ENCODE measurements around the gene TCTN1.
"Not testable (repeated sequence)": the region's sequence is repeated elsewhere in the genome, so short reads cannot be mapped to it uniquely, and the experiment has no call there.

The TCTN1 gene

DNA sequence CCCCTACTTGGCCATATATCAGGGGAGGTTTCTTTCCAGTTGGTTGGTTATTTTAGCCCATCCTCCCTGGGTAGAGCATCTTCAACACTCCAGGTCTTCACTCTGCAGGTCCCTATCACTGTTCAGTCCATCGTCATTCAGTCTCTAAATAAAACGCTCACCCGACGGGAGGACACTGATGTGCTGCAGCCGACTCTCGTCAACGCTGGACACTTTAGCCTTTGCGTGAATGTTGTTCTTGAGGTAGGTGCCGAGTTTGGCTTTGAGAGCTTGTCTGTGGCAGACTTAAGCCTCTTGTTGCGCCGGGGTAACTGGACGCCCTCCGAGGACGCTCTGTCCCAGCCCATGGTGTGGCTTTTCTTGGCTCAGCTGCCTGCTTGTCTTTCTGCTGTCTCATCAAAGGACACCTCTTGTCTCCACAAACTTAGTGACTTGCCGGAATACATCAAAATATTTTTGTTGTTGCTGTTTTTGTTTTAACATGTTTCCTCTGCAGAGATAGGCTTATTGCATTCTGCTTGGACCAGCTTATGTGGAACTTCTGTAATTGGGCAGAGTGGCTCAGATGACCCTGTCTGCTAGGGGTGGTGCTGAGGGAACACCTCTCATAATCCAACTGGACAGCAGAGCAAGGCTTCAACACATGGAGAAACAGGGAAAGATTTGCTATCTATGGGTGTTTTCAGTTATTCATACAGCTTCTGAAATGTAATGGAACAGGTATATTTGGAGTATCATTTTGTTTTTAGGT lies 26.5 kb downstream of the TCTN1 start:
- no peak for DNase-seq

- DNase-seq: no peak
Measured at GRCh38 chr12:110641521-110641920, 27.6 kb downstream of the TCTN1 start.

DNA sequence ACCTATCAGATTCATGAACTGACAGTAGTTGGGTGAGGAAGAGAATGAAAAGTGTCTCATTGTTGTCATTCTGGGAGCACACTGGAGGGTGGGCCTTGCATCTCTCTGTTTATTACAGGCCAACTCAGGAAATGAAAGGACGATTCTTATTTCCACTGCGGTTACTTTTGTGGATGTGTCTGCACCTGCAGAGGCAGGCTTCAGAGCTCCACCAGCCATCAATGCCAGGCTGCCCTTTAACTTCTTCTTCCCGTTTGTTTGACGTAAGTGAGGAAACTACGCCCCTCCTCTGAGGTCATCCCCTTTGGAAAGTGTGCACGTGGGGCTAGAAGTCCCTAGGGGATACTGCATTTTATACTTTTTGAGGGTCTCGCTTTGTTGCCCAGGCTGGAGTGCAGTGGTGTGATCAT lies 33.7 kb downstream of the TCTN1 start:
- DNase-seq: no peak

DNA sequence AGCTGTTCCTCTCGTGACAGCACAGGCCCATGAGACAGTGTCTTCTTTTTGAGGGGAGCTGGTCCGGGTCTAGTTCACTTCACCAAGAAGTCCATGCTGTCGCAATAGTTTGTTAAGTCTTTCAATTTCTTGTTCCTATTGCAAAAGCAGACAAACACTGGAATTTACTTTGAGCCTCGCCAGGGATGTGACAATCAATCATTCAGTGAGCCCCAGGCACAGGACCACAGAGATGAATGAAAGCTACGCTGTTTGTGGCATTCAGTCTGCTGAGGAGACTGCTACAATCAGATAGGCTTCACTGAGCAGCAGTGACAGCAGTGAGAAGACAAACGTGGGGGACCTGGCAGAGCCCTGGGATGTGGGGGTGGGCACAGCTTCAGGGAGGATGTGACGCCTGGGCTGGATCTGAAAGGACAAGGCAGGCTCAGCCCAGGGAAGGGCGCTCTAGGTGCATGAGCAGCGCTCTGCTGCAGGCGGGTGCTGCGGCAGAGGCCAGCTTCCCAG lies 35.5 kb downstream of the TCTN1 start:
- no peak for DNase-seq

- not testable (repeated sequence) for DNase-seq
Measured at GRCh38 chr12:110654238-110654637, 40.3 kb downstream of the TCTN1 start.

GRCh38 chr12:110656071-110656655 lies 42.2 kb downstream of the TCTN1 start:
- no peak for DNase-seq

GRCh38 chr12:110657747-110658146 lies 43.8 kb downstream of the TCTN1 start:
- DNase-seq: no peak

DNA sequence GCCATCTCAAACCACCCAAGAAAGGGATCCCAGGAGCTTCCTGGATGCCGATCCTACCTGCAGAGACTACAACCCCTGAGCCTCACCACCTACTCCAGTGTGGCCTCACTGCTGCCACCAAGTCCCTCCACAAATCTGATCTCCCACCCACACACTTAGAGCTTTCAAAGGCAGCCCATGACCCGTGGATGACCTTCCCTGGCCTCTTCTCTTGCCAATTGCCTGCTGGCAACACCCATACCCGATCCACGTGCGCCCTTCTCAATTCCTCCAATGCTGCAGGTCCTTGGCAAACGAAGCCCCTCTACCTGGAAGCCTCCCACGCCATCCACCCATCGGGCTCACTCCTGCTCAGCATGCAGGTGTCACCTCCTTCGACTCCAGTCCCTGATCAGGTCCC lies 44.3 kb downstream of the TCTN1 start:
- no peak for DNase-seq

- DNase-seq: no peak
Measured at GRCh38 chr12:110658878-110659277, 44.9 kb downstream of the TCTN1 start.

DNA sequence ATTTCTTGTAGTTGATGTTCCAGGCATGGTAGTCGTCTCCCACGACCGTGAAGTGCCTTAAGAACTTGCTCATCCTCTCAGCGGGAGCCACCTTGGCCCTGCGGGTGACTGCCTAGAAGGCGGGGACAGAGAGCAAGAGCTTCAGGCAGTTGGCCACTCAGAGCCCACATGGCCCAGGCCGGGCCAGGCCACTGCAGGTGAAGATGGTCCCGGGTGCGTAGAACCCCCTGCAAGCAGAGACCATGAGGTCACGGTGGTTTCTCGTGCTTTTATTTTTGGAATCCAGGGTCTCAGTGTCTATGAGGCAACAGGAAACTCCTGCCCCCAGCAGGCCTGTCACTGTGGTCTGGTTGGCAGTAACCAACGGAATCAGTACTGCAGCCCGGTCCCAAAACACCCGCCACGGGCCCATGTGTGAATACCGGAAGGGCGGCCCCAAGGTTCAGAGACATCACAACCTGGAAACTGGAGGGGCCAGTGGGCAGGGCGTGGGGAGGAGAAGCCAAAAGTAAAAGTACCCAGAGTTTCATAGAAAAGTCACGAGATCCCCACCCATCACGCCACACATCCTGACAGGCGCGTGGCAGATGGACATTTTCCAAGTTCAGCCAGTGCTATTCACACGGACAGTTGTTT lies 47.5 kb downstream of the TCTN1 start:
- no peak for DNase-seq

- no peak for DNase-seq
Measured at GRCh38 chr12:110666892-110667291, 53.0 kb downstream of the TCTN1 start.

GRCh38 chr12:110667671-110668070 lies 53.7 kb downstream of the TCTN1 start:
- DNase-seq: no peak

GRCh38 chr12:110668480-110669192 lies 54.7 kb downstream of the TCTN1 start:
- DNase-seq: no peak

- no peak for DNase-seq
Measured at GRCh38 chr12:110669193-110669502, 55.2 kb downstream of the TCTN1 start.

GRCh38 chr12:110670161-110670701 lies 56.3 kb downstream of the TCTN1 start:
- DNase-seq: no peak

DNA sequence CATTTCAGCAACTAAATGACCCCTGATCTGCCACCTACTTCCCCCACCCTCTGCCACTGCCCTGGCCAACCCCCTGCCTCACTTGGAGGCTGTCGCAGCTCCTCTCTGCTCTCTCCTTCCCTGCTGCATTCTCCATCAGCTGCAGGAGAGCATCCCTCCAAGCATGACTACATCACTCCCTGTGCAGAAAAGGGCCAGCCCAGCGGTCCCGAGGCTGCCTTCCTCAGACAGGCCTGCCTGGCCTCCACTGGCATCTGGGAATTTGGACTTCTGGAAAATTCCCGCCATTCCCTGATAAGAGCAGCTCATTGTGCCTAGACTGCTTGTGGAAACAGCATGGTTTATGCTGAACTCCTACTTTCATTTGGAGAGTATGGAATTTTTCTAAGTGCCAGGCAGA lies 62.2 kb downstream of the TCTN1 start:
- no peak for DNase-seq

GRCh38 chr12:110677206-110677911 lies 63.4 kb downstream of the TCTN1 start:
- no peak for DNase-seq

DNA sequence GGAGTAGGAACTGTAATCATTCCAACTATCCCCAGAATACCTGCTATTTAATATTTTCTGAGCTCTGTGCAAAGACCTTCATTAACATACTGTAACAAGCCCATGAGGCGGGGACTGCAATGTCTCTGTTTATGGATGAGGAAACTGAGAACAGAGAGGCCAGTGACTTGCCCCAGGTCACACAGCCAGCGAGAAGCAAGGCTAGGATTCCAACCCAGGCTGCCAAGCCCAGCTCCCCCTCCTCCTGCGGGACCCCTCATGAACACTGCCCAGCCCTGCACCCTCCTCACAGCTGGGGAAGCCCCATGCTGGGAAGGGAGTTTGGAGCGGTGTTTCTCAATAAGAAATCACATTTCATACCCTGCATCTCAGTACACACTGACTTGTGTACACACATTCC lies 64.1 kb downstream of the TCTN1 start:
- DNase-seq: no peak

DNA sequence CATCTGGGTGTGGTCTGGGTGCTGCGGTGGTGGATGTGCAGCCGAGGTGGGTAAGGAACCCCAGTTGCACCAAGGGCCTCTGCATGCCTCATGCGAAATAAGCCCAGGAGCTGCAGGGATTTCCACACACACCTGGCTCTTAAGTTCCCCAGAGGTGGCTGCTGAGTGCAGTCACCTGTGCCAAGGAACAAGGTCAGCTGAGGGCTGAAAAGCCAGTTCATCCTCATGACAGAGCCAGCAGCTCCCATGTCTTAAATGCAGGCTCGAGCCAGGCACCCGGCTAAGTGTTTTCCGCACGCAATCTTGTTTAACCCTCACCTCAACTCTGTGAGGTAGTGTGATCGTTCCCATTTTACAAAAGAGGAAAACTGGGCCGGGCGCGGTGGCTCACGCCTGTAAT lies 65.3 kb downstream of the TCTN1 start:
- no peak for DNase-seq

- no peak for DNase-seq
Measured at GRCh38 chr12:110680032-110680431, 66.1 kb downstream of the TCTN1 start.

DNA sequence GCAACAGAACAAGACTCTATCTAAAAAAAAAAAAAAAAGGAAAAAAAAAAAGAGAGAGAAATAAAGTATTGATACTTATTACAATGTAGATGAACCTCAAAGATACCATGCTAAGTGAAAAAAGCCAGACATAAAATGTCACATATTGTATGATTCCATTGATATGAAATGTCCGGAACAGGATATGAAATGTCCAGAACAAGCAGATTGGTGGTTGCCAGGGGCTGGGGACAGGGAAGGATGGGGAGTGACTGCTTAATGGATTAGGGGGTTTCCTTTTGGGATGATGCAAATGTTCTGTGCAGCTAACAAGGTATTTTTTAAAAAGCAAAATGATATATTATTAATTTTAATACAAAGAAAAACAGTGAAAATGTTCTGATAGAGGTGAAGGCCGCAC lies 70.0 kb downstream of the TCTN1 start:
- no peak for DNase-seq

DNA sequence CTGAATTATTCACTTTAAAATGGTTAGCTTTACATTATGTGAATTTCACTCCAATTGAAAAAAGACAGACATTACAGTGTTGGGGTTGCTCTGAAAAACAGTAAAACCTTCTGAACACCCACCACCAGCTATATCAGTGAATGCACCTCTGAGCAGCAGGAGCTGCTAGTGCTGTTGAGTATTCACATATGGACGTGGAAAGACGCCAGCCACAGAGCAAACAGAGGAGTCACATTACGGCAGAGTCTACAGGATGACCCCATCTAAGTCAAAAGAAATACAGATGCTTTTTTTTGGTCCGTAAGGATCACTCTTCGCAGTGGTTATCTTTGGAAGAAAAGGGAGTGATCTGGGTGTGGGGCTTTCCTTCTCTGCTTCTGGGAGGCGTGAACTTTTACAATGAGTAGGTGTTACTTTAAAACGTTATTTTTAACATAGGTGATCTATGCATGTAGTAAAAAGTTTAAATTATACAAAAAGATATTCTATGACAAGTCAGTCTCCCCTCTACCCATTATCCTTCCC lies 70.4 kb downstream of the TCTN1 start:
- DNase-seq: no peak

Data from NCI-H526 treated with DMSO at 0.1 percent for 48 hours (cell line).